K562 (cell line): ENCODE measurements around the gene RPL35. TPM values are rescaled to one million over a fixed set of nuclear protein-coding genes. Genes with fewer than 3 reads are reported as not detected.

Experiments used
- ATAC-seq: fragments of 200-7000 bp; cut with Tn5 transposase; 3 replicates; pipeline ENCODE4 v1.9.1; 2020; ENCODE audit warnings: moderate library complexity
- BruUV-seq: library from RNA; stranded (reverse); fragments of 400-500 nt; replicated peaks from 2 replicates; lab custom pipeline; 2021; lab: Mats Ljungman, UMichigan
- CTCF ChIA-PET: fragments of 300-600 bp; formaldehyde crosslinking; extraction: SDS; loops from one replicate; lab custom pipeline; 2021; ENCODE audit warnings: low intra/inter-chr PET ratio; lab: Yijun Ruan, JAX
- POLR2A ChIA-PET: fragments of 300-600, 350-650 bp; sonication (Branson Sonifier 250); formaldehyde crosslinking; extraction: SDS; loops from one replicate; lab custom pipeline; 2021; ENCODE audit warnings: antibody characterized with exemption, inconsistent platforms; lab: Yijun Ruan, JAX
- DNase-seq, 4 experiments: peaks; one replicate each; pipeline versions ENCODE4 v3.0.0 to v3.0.0-alpha.2; 2011 to 2018; ENCODE audit warnings: low spot score in 3 of 4, mixed read lengths in 3 of 4; ENCODE audit errors: extremely low read depth in 1 of 4
- FAIRE-seq: peaks from 2 replicates; lab custom pipeline; 2011; peaks lifted over from hg19 to GRCh38; lab: Jason Lieb, UNC
- H2AFZ ChIP-seq: 2 replicates; pipeline ENCODE4 v1.6.0; 2011; ENCODE audit warnings: low read depth, low read length, control low read depth, inconsistent platforms
- H3K27ac ChIP-seq: fragments of 200-600 bp; 3 replicates; pipeline ENCODE4 v1.8.0; 2011; ENCODE audit warnings: low read depth, mild to moderate bottlenecking, control low read depth, inconsistent platforms, low read length, moderate library complexity, mixed read lengths; ENCODE audit errors: extremely low read depth
- H3K27me3 ChIP-seq, 2 experiments: fragments of 300-600 bp in 1 of 2; 2 replicates in 1 of 2; 3 replicates in 1 of 2; pipeline versions ENCODE4 v1.6.0 to v1.8.0; 2011; ENCODE audit warnings: inconsistent platforms in 2 of 2, low read length in 2 of 2, mild to moderate bottlenecking in 1 of 2, mixed read lengths in 1 of 2, moderate library complexity in 1 of 2; ENCODE audit not compliant: control insufficient read depth in 2 of 2, insufficient read depth in 2 of 2
- H3K36me3 ChIP-seq: fragments of 300-600 bp; 3 replicates; pipeline ENCODE4 v1.8.0; 2011; ENCODE audit warnings: mild to moderate bottlenecking, low read length, inconsistent platforms; ENCODE audit not compliant: control insufficient read depth, insufficient read depth
- H3K4me1 ChIP-seq, 2 experiments: fragments of 200-600 bp in 1 of 2; replicated peaks in 1 of 2; 2 replicates in 1 of 2; 3 replicates in 1 of 2; pipeline versions ENCODE4 v1.5.1 to v1.8.0; 2011; ENCODE audit warnings: inconsistent platforms in 2 of 2, low read length in 2 of 2, mild to moderate bottlenecking in 1 of 2, mixed read lengths in 1 of 2, moderate library complexity in 1 of 2; ENCODE audit not compliant: control insufficient read depth in 2 of 2, insufficient read depth in 2 of 2
- H3K4me2 ChIP-seq: 2 replicates; pipeline ENCODE4 v1.6.1; 2011; ENCODE audit warnings: low read length, control low read depth, inconsistent platforms, mixed read lengths; ENCODE audit not compliant: insufficient read depth
- H3K4me3 ChIP-seq: fragments of 200-600 bp; sonication (generic), shearing (Covaris generic); 2 replicates; pipeline ENCODE4 v1.5.1; 2016; ENCODE audit warnings: control low read depth, inconsistent platforms
- H3K79me2 ChIP-seq: fragments of 200-600 bp; 3 replicates; pipeline ENCODE4 v1.8.0; 2011; ENCODE audit warnings: low read length, inconsistent platforms; ENCODE audit not compliant: control insufficient read depth, insufficient read depth
- H3K9ac ChIP-seq, 2 experiments: 2 replicates each; pipeline versions ENCODE4 v1.6.0 to v1.6.1; 2011; ENCODE audit warnings: low read depth in 2 of 2, low read length in 2 of 2, control low read depth in 1 of 2, inconsistent platforms in 1 of 2, mild to moderate bottlenecking in 1 of 2, mixed read lengths in 1 of 2; ENCODE audit not compliant: insufficient read depth in 1 of 2
- H3K9me1 ChIP-seq: one replicate; pipeline ENCODE4 v1.6.0; 2011; ENCODE audit warnings: inconsistent platforms, mild to moderate bottlenecking, low read length, moderate library complexity; ENCODE audit not compliant: control insufficient read depth, insufficient read depth
- H3K9me3 ChIP-seq: replicated peaks from 2 replicates; pipeline ENCODE4 v1.5.1; 2011; ENCODE audit warnings: low read depth, low read length, inconsistent platforms; ENCODE audit not compliant: control insufficient read depth, insufficient read depth
- H4K20me1 ChIP-seq: replicated peaks from 2 replicates; pipeline ENCODE4 v1.6.1; 2011; ENCODE audit warnings: low read length, inconsistent platforms, mixed read lengths; ENCODE audit not compliant: control insufficient read depth, insufficient read depth
- HDAC2 ChIP-seq: fragments of 450-650 bp; IDR thresholded peaks from 2 replicates; pipeline ENCODE4 v1.6.1; 2016; ENCODE audit warnings: mild to moderate bottlenecking
- HNRNPLL ChIP-seq: fragments of 200-400 bp; formaldehyde crosslinking; IDR thresholded peaks from 2 replicates; pipeline ENCODE4 v1.6.1; 2017; ENCODE audit warnings: low read length, low read depth, mild to moderate bottlenecking; ENCODE audit not compliant: poor library complexity, severe bottlenecking
- TCF3 ChIP-seq: sonication (generic); formaldehyde crosslinking; IDR thresholded peaks from 2 replicates; pipeline ENCODE4 v1.4.0; 2020; ENCODE audit warnings: mild to moderate bottlenecking, missing genetic modification reagents
- TCF7 ChIP-seq: sonication (generic); IDR thresholded peaks from 2 replicates; pipeline ENCODE4 v1.6.1; 2016; ENCODE audit warnings: antibody characterized with exemption, borderline replicate concordance
- ZNF586 ChIP-seq: fragments of 450-650 bp; formaldehyde crosslinking; conservative IDR thresholded peaks from 2 replicates; pipeline ENCODE4 v1.4.0; 2020; ENCODE audit warnings: mild to moderate bottlenecking, moderate library complexity
- WGBS: fragments of 100-300 bp; shearing (Covaris generic); methylation state at CpG from one replicate; pipeline ENCODE4 v1.1.6; 2016; ENCODE audit warnings: low coverage, mixed read lengths; ENCODE audit not compliant: insufficient coverage; ENCODE audit errors: missing lambda C conversion rate; 5-methylcytosine and 5-hydroxymethylcytosine counted together
- in situ Hi-C: fragments of 300-500 bp; cut with MboI; formaldehyde crosslinking; loops from 4 replicates; pipeline ENCODE4 v1.15.0; 2018; ENCODE audit warnings: inconsistent platforms, mixed read lengths
- intact Hi-C: fragments of 100-400 bp; cut with micrococcal nuclease; formaldehyde crosslinking; loops from 2 replicates; pipeline ENCODE4 v1.14.2; 2022
- polyA plus RNA-seq, 8 experiments: library from polyadenylated mRNA; depleted of rRNA in 4 of 8; stranded (reverse) in 5 of 8; unstranded in 3 of 8; fragments of >200 nt; fragmentation: Nextera tagmentation in 2 of 8; fragmentation: Illumina TruSeq in 1 of 8; extraction: Ambion mirVana in 2 of 8; extraction: Trizol in 1 of 8; gene quantifications; 2 replicates each; pipeline versions ENCODE4 v1.2.1 to v1.2.3, GENCODE V29; 2011 to 2014; ENCODE audit warnings: inconsistent platforms in 1 of 8, missing spikeins in 1 of 8
- total RNA-seq, 7 experiments: library from RNA; depleted of rRNA in 6 of 7; stranded (reverse); fragments of >200 nt in 6 of 7; fragmentation: Illumina TruSeq in 2 of 7; extraction: Trizol in 2 of 7; gene quantifications; 2 replicates each; pipeline versions ENCODE4 v1.2.1 to v1.2.3, GENCODE V29; 2011 to 2021; ENCODE audit warnings: low replicate concordance in 1 of 7

RPL35 gene
- total and polyA plus RNA-seq, 9 of the 15 experiments (the other 6 are each of a cell fraction or from before 2014, with no cell fraction given), result 1,755 to 5,101 (median 3,405) TPM

GRCh38 chr9:124814164-124814535, 47.6 kb downstream of the RPL35 start:
- ATAC-seq, result no peak

DNA sequence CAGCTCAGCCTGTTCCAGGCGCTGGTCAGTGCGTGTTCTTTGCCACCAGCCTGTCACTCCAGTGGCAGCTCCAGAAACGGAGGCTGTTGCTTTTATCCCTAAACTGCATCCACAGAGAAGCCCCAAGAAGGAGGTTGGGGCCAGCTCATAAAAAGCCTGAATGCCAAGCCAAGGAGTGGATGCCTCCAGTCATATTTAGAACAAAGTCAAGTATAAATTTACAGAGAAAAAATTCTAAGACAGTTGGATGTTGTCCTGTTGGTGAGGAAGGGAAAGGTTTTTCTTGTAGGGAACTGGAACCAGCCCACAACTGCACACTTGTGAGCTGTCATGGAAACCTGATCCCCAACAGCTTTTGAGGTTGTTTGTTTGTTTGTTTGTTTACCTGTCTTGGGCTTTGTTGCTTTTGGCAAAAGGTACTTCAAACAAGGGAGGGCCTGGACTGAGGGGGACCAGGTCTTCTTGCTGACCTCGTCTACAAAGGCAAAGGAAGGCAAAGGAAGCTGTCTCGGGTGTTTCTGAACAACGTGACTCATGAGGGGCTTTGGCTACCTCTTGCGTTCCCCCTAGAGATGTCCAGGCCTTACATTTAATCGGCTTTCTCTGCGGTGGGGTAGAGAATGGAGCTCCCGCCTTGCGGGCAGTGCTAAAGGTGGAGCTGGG, 48.1 kb downstream of the RPL35 start:
- H3K4me1 ChIP-seq, result peaks cover 7 to 17% of the 10 kb centered on the region in 2 experiments
- H2AFZ ChIP-seq, result peak overlapping the region; percentile 54
- TF ChIP-seq TCF7 (no peak), HNRNPLL (no peak), HDAC2 (no peak), TCF3 (CRISPR knock-in tag) (no peak)
- H3K79me2 ChIP-seq, result no peaks in the 10 kb centered on the region
- intact Hi-C loops (no loop called here), in situ Hi-C loops (no loop called here)
- no peaks in the 10 kb centered on the region for H4K20me1 ChIP-seq
- H3K9ac ChIP-seq, result peak overlapping the region in 1 of 2 experiments; percentile 26; a peak in 1 of 4 replicates
- BruUV-seq, result no TSS peak
- DNase-seq (no peak), FAIRE-seq (no peak), ATAC-seq (no peak)
- no peak overlapping the region for H3K27ac ChIP-seq
- 42% methylated on average over 11 of the region's 11 CpGs for WGBS
- no peaks in the 10 kb centered on the region for H3K9me3 ChIP-seq
- ChIA-PET CTCF (no interaction called here), POLR2A (interaction anchor here (0.6 to 1.6 kb wide), 8 partner anchors 12 to 1873 kb away, joined by 3 to 6 read pairs (median 4); partner anchors contain the start of gene HSPA5)
- no peaks in the 10 kb centered on the region for H3K27me3 ChIP-seq
- H3K4me3 ChIP-seq, result no peak overlapping the region
- no peak overlapping the region for H3K4me2 ChIP-seq
- no peaks in the 10 kb centered on the region for H3K9me1 ChIP-seq
- H3K36me3 ChIP-seq, result no peaks in the 10 kb centered on the region

More at GRCh38 chr9:124814164-124814535, 47.6 kb downstream of the RPL35 start:
- H2AFZ ChIP-seq, result peak overlapping the region; percentile 61
- in situ Hi-C loops, result no loop called here
- no peaks in the 10 kb centered on the region for H3K9me3 ChIP-seq
- no TSS peak for BruUV-seq
- no peaks in the 10 kb centered on the region for H3K79me2 ChIP-seq
- intact Hi-C loops, result no loop called here
- peak overlapping the region in 1 of 2 experiments; percentile 26; a peak in 1 of 4 replicates for H3K9ac ChIP-seq
- WGBS, result 32% methylated on average over 5 of the region's 5 CpGs
- peaks cover 12 to 20% of the 10 kb centered on the region in 2 experiments for H3K4me1 ChIP-seq
- H3K4me2 ChIP-seq, result no peak overlapping the region
- TF ChIP-seq ZNF586 (CRISPR knock-in tag), result no peak
- TF ChIP-seq, all 486 proteins: peak for 0
- Histone ChIP-seq H3K9me1 (no peaks in the 10 kb centered on the region), H3K27me3 (no peaks in the 10 kb centered on the region), H4K20me1 (no peaks in the 10 kb centered on the region), H3K4me3 (no peak overlapping the region), H3K27ac (no peak overlapping the region), H3K36me3 (no peaks in the 10 kb centered on the region)
- FAIRE-seq (no peak), DNase-seq (no peak)
- CTCF ChIA-PET, result no interaction called here
- POLR2A ChIA-PET, result interaction anchor here (0.6 to 1.6 kb wide), 5 partner anchors 13 to 1874 kb away, joined by 3 to 6 read pairs (median 3); partner anchors contain the start of gene HSPA5
